Mucosa of gallbladder (tissue), 1 donor: ENCODE data around the gene PDCD1LG2. TPM values are rescaled to one million over a fixed set of nuclear protein-coding genes. Genes with fewer than 3 reads are reported as not detected.
A peak's percentile ranks its signal among the peaks of the same experiment; 100 is the strongest.
"Not testable (repeated sequence)": the region's sequence is repeated elsewhere in the genome, so short reads cannot be mapped to it uniquely, and the experiment has no call there.

Experiments used
- DNase-seq: peaks from one replicate; pipeline ENCODE4 v3.0.0-alpha.2; 2020; ENCODE audit warnings: low spot score
- total RNA-seq: library from RNA; stranded (reverse); gene quantifications from one replicate; pipeline ENCODE4 v1.2.1, GENCODE V29; 2021
- donor health status: DM: no; HTN: no; CAD: no.

Gene PDCD1LG2
- total RNA-seq, 1 donor from 2014 or later = 0.95 TPM

DNA sequence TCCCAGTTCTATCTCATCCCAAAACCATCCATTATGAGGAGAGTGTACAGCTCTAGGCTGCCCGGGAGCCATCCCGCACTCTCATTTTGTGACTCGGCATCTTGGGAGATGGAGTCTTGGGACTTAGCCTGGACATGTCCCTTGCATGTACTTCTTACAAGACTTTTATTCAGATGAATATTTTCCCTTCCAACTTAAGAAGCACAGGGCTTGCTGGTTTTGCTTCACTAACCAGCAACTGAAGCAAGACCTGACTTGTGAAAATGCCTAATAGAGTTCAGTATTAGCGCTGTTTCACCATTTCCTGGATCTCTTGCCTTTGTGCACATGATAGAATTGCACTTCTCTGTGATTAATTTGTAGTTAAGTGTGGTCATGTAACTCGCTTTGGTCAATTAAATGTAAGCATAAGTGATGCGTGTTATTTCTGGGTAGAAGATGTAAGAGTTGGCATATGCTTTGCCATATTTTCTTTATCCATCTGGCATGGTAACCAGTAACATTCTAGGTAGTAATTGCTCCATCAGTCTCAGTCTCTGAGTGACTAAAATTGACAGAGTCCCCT lies 55.8 kb downstream of the PDCD1LG2 start:
- no peak for DNase-seq

DNA sequence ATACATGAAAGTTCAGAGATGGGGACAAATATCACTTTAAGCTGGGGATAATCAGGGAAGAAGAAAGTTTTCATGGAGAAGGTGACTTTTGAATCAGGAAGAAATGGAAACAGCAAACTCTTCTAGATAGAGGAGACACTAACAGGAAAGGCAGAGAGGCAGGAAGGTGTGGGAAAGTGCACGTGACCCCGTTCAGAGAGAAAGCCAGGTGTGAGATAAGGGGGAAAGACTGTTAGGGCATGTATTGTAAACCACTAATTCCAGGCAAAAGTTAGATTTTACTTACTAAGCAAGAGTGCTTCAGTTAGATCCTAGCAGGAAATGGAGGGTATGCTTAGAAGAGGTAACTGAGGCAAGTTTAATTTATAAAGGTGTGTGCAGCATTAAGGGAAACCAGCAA lies 58.5 kb downstream of the PDCD1LG2 start:
- DNase-seq = no peak

DNA sequence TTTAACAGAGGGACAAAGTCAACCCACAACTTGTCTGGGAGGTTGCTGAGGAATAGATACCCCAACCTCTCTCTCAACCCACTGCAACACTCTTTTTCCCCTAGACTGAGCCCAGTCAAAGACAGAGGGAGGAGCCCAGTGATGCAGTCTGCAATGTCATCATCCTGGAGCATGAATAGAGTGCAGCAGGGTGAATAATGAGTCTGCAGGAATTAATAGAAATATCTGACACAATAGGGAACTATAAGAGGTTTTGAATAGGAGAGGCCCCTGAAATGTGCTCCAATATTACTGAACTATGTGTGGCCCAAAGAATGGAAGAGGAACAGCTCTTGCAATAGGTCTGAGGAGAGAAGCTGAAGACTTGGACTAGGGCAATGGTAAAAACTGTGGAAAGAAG lies 59.1 kb downstream of the PDCD1LG2 start:
- DNase-seq = no peak

DNA sequence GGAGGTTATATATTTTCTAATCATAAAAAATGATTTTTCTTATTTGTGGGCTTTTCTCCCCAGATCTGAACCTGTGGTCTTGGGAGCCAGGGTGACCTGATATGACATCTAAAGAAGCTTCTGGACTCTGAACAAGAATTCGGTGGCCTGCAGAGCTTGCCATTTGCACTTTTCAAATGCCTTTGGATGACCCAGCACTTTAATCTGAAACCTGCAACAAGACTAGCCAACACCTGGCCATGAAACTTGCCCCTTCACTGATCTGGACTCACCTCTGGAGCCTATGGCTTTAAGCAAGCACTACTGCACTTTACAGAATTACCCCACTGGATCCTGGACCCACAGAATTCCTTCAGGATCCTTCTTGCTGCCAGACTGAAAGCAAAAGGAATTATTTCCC lies 59.6 kb downstream of the PDCD1LG2 start:
- DNase-seq = no peak

DNA sequence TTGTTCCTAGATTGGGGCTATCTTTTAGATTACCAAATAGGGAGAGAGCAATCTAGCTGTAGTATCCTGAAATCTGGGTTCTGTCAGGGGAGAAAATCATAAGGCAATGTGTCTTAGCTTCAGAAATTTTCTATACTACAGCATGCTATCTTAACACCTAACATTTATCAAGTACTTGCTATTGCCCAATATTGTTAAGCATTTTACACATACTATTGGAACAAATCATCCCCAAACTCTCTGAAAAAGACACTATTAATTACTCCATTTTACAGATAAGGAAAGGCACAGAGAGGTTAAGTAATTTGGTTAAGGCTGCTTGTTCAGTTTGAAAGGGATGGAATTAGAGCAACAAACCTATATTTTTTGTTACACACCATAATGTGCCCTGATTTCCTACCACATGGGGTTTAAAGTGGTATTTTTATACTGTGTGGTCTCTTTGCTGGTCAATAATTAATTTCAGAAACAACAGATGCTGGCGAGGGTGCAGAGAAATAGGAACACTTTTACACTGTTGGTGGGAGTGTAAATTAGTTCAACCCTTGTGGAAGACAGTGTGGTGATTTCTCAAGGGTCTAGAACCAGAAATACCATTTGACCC lies 61.4 kb downstream of the PDCD1LG2 start:
- DNase-seq = no peak

DNA sequence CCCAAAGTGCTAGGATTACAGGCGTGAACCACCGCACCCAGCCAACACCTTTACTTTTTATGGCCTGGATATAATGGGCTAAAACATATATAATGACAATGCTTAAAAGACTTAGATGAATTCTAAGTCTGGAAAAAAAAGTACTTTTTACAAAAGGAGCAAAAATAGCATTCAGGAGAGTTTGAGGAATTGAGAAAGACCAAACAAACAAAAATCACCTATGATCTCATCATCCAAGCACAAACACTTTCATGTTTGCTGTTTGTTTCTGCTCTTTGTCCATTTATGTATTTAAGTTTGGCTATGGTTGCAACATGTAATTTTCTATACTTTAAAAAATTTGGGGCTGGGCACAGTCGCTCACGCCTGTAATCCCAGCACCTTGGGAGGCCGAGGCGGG lies 63.8 kb downstream of the PDCD1LG2 start:
- DNase-seq = no peak

DNA sequence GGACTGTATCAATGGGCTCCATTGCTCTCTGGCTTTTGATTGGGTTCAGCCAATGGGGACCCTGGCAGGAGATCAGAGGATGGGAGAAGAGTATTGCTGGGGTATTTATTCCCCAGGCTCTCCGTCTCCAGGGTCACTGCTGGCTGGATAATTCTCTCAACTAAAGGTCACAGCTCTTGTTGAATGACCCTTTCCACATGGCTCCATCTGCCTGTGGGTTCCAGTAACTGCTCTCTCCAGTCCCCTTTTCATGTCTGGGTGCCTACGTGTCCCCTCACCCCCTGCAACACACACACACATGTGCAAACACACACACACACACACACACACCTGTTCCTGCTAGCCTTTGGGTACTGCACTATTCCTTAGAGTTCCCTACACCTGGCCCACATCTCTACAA lies 64.7 kb downstream of the PDCD1LG2 start:
- no peak for DNase-seq

DNA sequence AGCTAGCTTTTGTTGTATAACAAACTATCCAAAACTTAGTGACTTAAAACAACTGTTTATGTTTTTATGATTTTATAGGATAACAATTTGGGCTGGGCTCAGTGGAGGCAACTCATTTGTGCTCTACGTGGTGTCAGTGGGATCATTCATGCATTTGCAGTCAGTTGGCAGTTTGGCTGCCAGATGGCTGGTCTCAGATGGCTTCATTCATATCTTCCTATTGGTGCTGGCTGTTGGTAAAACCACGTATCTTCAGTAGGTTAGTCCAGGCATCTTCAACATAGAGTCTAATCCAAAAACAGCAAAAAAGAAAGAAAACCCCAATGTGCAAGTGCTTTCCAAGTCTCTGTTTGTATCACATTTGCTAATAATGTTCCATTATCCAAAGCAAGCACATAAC lies 66.9 kb downstream of the PDCD1LG2 start:
- no peak for DNase-seq

DNA sequence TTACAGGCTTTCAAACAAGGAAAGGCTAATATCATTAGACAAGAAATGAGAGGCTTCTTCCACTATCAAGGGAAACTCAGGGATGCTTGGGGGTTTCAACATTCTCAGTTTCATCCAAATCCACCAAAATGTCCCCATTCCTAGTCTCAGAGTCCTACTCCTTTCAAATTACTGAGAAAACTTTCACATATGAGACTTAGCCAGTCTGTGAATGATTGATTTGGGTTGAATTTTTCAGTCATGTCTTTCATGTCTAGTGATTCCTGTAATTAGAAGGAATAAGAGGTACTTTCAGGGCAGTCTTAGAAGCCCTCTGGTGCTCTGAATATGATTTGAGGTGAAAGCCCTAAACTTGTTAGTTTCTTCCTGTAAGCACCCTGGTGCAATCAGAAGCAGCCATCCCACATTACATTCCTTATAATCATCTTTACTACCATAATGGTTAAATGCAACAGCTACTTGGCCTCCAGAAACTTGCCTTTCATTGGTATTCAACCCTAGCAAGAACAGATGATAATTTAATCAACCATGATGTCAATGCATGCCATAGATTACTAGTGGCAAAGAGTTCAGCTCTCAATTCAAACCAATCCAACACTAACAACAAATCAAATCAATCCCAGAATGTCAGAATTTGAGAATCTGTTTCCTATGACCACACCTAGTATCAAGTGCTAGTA lies 67.8 kb downstream of the PDCD1LG2 start:
- DNase-seq = no peak

DNA sequence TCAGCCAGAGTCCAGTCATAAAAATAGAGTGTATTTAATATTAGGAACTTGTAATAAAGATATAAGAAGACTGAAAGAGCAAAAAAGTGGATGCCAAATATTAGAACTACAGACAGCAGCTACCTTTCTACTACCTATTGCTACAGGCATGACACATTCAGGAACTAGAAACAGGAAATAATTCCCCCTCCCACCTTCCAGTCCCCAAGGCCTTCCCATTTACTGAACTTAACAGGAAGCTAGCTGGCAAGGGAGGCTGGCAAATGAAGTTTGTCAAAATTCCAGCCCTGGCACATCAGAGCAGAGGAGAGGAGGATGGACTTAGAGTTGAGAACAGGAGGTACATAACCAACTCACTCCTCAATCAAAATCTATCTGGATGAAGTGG lies 68.4 kb downstream of the PDCD1LG2 start:
- no peak for DNase-seq

DNA sequence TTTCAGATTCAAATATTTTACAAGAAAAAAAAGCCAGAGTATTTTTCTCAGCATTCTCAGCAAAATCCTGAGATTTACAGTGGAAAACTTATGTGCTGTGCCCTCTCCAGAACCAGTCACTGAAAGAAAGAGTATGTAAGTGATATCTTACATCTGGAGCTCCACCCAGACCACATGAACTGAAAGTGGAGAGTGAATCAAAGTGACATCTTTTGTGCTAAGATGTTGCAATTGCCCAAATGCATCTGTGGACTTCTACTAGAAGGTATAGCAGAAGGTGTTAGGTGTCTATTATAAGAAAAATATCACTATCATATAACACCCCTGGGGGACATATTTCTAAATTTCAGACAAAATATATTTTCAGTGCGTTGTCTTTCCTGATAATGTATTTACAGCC lies 69.5 kb downstream of the PDCD1LG2 start:
- no peak for DNase-seq

DNA sequence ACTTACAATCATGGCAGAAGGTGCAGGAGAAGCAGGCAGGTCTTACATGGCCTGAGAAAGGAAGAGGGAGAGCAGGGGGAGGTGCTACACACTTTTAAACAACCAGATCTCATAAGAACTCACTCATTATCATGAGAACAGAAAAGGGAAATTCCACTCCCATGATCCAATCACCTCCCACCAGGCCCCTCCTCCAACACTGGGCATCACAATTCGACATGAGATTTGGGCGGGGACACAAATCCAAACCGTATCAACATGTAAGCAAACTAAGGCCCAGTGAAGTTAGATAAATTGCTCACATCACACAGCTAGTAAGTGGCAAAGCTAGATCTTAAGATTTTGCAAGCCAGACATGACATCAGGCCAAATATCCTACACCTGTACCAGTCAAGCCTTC lies 70.3 kb downstream of the PDCD1LG2 start:
- no peak for DNase-seq

DNA sequence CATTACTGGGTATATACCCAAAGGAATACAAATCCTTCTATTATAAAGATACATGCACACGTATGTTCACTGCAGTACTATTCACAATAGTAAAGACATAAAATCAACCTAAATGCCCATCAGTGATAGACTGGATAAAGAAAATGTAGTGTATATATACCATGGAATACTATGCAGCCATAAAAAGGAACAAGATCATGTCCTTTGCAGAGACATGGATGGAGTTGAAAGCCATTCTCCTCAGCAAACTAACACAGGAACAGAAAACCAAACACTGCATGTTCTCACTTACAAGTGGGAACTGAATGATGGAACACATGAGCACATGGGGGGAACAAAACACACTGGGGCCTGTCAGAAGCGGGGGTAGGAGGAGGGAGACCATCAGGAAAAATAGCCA lies 71.4 kb downstream of the PDCD1LG2 start:
- not testable (repeated sequence) for DNase-seq

DNA sequence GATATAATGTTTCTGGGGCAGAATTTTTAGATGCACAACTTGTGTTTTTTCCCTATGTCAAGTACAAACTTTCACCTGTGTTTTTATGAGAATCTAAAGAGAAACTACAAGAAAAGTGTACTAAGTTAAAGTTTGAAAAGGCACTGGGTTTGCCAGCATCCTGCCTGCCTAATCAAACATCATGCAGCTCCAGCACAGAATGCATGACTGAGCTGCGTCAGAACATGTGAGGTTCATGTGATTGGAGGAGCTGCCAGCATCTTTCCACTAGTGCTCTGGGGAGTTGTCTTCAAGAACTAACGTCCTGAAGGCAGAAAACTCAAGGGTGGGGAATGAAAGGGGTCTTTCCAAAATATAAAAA lies 72.5 kb downstream of the PDCD1LG2 start:
- DNase-seq = peak; percentile 24

DNA sequence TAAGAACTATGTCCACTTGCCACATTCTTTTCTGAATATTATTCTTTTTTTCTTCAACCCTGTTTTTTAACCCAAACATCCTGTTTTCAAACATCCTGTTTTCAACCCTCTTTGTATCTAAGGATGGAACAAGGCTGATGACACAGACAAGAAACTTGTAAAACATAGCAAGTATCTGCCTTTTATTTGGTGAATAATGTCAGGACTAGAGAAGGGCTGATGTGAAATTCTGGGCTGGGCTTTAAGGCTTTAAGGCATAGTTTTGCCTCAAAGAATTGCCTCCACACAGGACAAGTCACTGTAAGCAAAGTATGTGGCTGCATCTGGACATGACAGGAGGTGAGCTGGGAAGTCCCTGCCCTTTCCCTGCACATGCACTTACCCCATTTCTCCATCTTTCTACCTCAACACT lies 76.1 kb downstream of the PDCD1LG2 start:
- DNase-seq = no peak

DNA sequence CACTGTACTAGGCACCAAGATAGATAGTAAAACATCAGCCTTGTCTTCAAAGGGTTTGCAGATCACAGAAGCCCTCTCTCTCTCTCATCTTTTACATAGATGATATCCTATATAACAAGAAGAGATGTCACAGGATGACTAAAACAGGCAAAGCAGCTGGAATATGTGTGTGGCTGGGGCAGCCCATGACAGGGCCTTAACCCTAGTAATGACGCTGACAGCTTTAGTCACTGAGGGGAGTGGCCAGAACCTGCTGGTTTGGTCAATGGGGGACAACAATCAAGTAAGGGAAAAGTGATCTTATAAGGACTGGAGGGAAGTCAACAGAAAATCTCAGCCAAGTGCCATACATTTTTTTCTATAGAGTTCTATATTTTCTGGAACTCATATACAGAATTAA lies 76.7 kb downstream of the PDCD1LG2 start:
- DNase-seq = no peak

DNA sequence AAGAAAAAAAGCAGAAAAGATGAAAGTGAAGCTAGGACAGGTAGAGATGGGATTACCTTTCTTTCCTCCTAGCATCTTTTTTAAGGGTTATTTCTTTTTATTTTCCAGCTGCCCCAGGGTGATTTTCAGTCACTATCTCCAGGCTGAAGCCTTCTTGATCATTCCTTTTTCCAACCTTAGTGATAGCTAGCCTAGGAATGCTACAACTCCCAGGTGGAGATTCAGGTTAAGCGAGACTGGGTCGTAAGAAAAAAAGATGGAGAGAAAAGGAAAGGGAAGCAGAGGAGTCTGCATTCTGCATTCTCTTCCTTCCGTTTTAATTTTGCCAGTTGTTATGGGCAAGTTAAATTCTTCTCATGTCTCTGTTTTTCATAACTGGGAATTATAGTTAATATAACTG lies 81.9 kb downstream of the PDCD1LG2 start:
- DNase-seq = no peak

DNA sequence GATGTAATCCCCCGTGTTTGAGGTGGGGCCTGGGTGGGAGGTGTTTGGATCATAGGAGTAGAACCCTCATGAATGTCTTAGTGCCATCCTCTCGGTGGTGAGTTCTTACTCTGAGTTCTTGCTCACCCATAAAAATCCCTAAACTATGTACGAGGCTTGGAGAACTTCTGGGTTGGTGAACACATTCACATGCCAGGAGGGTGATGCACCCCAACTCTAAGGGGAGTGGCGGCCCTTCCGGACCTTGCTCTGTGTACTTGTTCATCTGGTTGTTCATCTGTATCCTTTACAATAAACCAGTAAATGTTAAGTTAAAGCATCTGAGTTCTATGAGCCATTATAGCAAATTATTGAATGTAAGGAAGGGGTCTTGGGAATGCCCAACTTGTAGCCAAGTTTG lies 82.6 kb downstream of the PDCD1LG2 start:
- DNase-seq = no peak

DNA sequence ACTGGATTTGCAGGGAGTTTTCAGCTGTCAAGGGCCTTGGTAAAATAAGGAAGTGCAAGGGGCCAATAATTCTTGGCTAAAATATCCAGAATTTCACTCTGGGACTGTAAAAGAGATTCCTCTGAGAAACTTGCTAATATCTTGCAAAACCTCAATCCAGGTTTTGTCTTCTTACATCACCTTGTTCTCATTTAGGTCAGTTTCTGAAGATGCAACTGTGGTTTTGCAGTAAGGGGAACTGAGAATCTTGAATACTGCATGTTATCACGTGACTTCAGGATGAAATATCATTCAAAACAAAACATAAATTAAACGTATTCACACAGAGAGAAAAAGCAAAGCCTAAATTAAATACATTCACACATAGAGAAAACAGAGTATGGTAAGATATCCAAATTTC lies 83.6 kb downstream of the PDCD1LG2 start:
- no peak for DNase-seq

DNA sequence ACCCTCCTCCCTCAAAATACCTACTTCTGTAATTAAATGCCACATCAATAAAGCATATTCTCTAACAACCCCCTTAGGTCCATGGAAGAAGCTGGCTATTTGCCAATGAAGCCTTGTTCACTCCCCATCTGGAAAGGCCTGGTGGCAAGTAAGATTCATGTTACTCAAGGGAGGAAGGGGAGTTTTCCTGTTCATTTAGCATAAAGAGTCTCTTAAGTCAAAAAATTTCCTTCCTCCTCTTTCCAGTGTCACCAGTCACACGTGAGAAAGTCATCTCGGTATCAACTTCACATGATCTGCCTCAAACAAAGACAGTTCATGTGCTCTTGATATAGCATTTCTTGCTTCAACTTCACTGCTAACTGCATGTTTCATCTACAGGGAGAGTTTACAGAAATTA lies 85.8 kb downstream of the PDCD1LG2 start:
- no peak for DNase-seq

DNA sequence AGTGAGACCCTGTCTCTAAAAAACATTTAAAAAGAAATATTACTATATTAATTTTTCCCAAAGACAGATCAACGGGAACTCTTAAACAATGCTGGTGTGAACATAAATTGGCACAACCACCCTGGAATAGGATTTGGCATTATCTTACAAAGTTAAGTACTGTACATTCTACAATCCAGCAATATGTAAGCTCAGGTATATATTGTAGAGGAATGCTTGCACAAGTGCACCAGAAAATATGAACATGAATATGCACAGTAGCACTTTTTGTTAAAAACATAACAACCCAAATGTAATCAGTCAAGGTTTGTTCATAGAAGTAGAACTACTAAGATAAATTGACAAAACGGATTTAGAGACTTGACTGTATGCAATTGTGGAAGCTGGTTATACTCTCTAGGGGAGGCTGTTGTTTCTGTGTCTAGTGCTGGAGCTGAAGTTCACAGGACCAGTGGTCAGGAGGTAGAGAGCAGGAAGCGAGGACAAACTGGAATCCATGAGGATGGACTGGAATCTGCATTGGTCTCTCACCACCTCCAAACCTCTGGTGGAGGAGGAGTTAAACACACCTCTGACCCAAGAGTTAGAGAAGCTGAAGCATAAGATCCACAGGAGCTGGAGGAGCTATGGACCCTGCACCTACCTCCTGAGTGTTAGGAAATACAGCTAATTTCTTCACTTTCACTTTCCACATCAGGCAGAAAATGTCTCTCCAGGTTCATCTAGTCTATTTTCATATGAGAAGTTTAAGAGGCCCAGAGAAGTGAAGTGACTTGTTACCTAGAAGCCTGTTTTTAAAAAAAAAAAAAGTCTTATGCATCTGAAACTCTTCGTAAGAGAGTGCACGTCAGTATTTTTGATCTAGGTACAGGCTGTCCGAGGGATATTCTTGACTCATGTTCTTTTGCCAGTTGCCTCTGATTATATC lies 98.2 kb downstream of the PDCD1LG2 start:
- no peak for DNase-seq

DNA sequence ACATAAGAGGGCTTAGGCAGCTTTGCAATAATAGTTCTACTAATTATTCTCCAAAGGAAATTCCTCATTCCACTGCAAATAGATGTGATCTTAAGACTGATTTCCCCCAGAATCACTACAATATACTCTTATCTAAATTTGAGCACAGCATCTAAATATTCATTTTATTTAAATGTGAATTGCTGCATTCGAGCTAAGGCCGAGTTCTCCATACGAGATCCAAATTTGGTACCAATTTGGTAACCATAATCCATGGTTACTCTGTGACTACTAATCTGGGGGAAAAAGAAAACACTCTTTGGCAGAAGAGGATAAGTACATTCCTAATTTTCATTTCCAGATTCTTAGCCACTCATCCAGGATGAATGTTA lies 98.9 kb downstream of the PDCD1LG2 start:
- no peak for DNase-seq

DNA sequence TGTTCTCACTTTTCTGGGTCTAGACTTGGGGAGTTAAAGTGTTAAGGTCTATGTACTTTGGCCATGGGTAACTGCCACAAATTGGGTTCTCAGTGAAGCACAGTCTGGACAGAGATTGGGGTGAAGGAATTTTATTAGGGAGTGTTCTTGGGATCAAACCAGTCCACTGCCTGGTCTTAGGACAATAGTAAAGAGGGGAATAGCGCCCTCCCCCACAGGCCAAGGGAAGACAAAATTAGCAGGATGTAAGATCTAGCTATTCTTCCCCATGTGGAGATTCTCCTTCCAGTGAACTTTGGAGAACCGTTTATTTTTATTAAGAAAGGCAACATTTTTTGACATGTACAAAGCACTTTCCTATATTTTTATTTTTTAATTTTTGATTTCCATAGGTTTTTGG lies 100.2 kb downstream of the PDCD1LG2 start:
- DNase-seq = no peak
